HG03103 (cell line): ENCODE data around the gene TNS3.
"Not testable (repeated sequence)": the region's sequence is repeated elsewhere in the genome, so short reads cannot be mapped to it uniquely, and the experiment has no call there.

ENCODE experiments used
- ATAC-seq: cut with Tn5 transposase; IDR thresholded peaks from one replicate; pipeline ENCODE4 v1.9.1; 2021; ENCODE audit warnings: low read depth; ENCODE audit not compliant: unreplicated experiment

The TNS3 gene

DNA sequence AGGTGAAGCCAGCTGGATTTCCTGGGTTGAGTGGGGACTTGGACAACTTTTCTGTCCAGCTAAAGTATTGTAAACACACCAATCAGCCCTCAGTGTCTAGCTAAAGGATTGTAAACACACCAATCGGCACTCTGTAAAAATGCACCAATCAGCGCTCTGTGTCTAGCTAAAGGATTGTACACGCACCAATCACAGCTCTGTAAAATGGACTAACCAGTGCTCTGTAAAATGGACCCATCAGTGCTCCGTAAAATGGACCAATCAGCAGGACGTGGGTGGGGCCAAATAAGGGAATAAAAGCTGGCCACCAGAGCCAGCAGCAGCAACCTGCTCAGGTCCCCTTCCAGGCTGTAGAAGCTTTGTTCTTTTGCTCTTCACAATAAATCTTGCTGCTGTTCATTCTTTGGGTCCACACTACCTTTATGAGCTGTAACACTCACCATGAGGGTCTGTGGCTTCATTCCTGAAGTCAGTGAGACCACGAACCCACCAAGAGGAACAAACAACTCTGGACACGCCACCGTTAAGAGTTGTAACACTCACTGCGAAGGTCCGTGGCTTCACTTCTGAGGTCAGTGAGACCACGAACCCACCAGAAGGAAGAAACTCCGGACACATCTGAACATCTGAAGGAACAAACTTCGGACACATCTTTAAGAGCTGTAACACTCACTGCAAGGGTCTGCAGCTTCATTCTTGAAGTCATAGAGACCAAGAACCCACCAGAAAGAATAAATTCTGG is 21.8 kb upstream of the TNS3 start:
- not testable (repeated sequence) for ATAC-seq

DNA sequence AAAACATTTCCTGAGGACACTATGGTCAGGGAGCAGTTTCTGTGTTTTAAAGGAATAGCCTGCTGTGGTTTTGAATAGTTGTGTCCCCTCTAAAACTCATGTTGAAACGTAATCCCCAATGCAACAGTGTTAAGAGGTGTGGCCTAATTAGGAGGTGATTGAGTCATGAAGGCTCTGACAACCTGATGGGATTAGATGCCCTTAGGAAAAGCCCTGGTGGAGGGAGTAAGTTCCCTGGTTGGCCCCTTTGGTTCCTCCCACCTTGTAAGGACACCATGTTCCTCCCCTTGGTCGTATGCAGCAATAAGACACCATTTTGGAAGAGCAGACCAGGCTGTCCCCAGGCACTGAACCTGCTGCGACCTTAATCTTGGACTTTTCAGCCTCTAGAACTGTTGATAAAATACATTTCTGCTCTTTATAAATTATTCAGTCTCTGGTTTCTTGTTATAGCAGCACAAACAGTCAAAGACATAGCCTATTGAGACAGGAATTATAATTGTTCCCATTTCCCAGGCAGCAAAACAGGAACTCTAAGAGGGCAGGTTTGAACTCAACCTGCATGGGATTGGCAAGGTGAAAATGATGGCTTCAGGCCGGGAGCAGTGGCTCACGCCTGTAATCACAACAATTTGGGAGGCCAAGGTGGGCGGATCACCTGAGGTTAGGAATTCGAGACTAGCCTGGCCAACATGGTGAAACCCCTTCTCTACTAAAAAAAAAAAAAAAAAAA is 20.5 kb upstream of the TNS3 start:
- no peak for ATAC-seq

GRCh38 chr7:47601881-47602249 is 20.0 kb upstream of the TNS3 start:
- no peak for ATAC-seq

- ATAC-seq: peak; percentile 50
Measured at GRCh38 chr7:47601119-47601880, 19.4 kb upstream of the TNS3 start.

- ATAC-seq: peak; percentile 46
Measured at GRCh38 chr7:47600199-47601118, 18.5 kb upstream of the TNS3 start.

DNA sequence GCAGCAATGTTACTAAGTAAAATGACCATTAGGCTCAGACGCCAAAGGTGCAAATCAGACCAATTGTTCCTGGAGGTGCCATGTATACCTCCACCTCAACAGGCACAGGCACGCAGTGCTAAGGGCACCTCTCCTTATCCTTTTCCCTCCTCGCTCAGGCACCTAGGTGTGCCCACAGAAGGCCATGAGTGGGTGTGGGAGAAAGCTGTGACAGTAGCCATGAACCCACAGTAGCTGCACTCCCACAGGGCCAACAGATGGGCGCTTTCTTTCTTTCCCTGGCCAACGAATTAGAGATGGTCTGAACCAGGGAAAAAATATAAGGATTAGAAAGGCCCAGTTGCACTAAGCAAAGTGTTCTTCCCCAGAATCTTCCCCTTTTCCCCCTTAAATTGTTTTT is 15.5 kb upstream of the TNS3 start:
- ATAC-seq: no peak

GRCh38 chr7:47596502-47597202 is 14.7 kb upstream of the TNS3 start:
- ATAC-seq: no peak

DNA sequence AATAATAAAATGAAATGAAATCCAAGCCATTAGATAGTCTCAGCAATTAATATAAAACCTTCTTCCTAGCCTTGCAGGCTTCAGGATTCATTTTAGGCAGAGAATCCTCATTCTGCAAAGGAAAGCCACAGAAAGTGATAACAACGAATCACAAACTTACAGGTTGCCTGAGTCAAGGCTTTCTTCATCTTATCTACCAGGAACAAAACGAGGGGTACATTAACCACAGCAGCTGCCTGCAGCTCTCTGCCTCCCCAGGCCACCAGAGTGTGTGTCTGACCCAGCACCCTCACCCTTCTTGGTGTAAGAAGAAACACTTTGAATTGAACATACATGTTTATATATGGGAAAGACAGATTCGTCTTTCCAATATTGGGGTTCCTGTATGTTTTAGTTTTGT is 12.5 kb upstream of the TNS3 start:
- ATAC-seq: no peak

DNA sequence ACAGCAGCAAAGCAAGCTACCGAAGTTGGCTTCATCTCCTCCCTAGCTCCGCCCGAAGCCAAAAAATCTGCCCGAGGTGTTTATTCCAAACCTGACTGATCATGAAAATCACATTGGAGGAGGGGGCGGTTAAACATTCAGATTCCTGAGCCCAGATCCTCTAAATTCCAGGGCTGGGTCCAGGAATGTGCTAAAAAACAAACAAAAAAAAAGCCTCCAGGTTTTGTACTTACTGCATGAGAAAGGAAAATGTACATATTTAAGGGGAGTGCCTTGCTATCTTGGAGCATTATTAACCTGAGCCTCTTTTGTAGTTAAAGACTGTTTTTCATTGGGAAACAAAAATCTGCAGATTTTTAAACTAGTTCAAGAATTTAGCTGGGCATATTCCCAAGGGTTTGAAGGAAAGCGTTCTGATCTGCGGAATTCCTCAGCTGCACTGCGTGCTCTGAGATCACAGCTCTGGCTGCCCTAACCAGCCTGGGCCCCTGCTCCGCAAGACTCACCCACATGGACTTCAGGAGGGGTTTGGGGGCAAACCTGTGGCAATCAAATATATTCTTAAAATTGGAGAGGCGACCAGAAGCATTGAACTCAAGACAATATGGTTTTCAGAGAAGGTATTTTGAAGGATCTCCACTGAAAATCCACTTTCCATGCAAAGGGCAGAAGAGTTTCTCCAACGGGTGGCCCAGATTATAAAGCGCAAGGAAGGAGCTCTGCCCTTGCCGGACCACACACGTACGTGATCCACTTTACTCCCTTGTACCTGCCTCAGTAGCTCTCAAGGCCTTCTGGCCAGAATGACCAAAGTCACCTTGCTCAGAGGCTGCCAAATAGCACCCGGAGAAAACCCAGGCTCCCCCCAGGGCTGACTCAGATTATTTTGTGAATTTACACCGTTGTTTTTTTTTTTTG is 10.0 kb upstream of the TNS3 start:
- no peak for ATAC-seq

- ATAC-seq: no peak
Measured at GRCh38 chr7:47591089-47591654, 9.3 kb upstream of the TNS3 start.

GRCh38 chr7:47590215-47590614 is 8.3 kb upstream of the TNS3 start:
- ATAC-seq: not testable (repeated sequence)

DNA sequence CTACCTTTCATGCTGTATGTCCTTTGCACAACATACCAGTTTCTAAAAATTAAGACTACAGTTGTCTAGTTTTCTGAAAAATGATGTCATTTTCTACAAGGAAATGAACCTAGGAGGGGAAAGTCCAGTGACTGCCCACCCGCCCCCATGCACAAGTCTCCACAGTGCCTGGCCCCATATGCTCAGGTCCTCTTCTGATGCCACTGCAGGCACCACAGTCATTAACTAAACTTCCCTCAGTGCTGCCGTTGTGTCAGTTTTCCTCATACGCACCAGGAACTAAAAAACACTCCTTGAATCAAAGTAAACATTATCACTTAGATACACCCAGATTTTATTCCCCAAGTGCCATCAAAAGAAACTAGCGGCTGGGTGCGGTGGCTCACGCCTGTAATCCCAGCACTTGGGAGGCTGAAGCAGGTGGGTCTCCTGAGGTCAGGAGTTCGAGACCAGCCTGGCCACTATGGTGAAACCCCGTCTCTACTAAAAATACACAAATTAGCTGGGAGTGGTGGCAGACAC is 6.9 kb upstream of the TNS3 start:
- no peak for ATAC-seq

DNA sequence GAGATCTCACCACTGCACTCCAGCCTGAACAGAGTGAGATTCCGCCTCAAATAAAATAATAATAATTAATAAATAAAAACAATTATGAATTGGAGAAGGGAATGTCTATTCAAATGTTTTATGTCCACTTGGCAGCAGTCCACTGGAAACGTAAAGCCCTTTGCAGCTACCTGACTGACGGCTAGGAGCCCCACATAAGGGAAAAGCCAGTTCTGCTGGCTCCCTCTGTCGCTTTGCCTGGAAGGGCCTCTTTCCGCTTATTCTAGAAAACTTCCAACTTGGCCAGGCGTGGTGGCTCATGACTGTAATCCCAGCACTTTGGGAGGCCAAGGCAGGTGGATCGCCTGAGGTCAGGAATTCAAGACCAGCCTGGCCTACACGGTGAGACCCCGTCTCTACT is 6.1 kb upstream of the TNS3 start:
- ATAC-seq: no peak

GRCh38 chr7:47587351-47587750 is 5.4 kb upstream of the TNS3 start:
- no peak for ATAC-seq

- ATAC-seq: no peak
Measured at GRCh38 chr7:47586925-47587324, 5.0 kb upstream of the TNS3 start.

- not testable (repeated sequence) for ATAC-seq
Measured at GRCh38 chr7:47586161-47586670, 4.3 kb upstream of the TNS3 start.

- no peak for ATAC-seq
Measured at GRCh38 chr7:47584536-47584895, 2.6 kb upstream of the TNS3 start.
